Right lung (tissue), 5 donors: Measurements from ENCODE around the gene RNASE12. TPM values are rescaled to one million over a fixed set of nuclear protein-coding genes. Genes with fewer than 3 reads are reported as not detected.
"Not testable (repeated sequence)": the region's sequence is repeated elsewhere in the genome, so short reads cannot be mapped to it uniquely, and the experiment has no call there.

ENCODE experiments used
- DNase-seq, 2 donors: peaks; one replicate each; pipeline ENCODE4 v3.0.0-alpha.2; 2013
- polyA plus RNA-seq, 5 donors: library from polyadenylated mRNA; unstranded; fragments of 120-200 nt; gene quantifications; one replicate each; pipeline versions ENCODE4 v1.2.1 to v1.2.3, GENCODE V29; 2013; ENCODE audit warnings: inconsistent platforms in 1 of 5, low replicate concordance in 1 of 5; ENCODE audit not compliant: insufficient read length in 5 of 5, insufficient read depth in 1 of 5

Gene RNASE12
- polyA plus RNA-seq, 5 donors: not detected

DNA sequence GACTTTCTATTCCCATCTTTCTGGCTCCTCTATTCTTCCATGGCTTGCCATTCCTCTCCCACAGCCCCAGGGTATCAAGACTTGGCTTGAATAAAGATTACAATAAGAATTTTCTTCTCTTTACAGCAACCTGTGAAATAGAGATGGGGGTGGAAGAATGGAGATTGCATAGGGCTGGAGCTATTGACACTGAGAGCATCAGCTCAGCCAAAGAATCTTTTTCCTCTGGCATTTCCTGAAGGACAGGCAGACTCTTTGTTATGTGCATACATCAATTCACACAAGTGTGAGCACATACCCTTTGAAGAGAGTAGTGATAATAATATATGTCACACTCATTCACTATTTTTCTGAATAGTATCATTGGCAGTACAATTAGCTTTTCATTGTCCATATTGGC is 8.0 kb downstream of the RNASE12 start:
- no peak for DNase-seq

GRCh38 chr14:20580242-20580641 is 10.9 kb downstream of the RNASE12 start:
- DNase-seq: no peak

DNA sequence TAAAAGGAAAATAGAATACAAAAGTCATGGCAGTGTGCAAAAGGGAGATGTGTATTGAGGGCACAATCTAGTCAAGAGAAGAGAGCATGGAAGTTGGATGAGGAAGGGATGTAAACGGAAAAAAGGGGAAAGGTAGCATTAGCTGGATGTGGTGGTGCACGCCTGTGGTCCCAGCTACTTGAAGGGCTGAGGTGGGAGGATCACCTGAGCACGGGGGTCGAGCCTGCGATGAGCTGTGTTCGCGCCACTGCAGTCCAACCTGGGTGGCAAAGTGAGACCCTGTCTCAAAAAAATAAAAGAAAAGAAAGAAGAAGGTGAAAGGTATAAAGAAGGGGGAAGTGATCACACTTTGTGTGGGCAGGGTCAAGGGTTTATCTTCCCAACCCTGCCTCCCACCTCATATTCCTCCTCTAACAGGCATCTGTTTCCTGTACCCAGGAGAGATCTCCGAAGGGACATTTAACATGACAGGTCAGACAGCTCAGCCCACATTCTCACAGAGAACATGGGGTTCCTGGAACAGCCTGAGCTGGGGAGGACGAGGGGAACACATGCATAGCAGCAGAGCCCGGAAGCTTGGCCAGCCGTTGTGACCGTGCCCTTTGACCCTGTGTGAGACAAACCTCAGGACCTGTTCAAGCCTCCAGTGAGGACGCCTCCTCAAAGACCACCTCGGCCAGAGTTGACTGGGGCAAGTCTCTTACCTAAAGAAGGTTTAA is 12.2 kb downstream of the RNASE12 start:
- DNase-seq: no peak

- DNase-seq: no peak
Measured at GRCh38 chr14:20578325-20578724, 12.9 kb downstream of the RNASE12 start.

DNA sequence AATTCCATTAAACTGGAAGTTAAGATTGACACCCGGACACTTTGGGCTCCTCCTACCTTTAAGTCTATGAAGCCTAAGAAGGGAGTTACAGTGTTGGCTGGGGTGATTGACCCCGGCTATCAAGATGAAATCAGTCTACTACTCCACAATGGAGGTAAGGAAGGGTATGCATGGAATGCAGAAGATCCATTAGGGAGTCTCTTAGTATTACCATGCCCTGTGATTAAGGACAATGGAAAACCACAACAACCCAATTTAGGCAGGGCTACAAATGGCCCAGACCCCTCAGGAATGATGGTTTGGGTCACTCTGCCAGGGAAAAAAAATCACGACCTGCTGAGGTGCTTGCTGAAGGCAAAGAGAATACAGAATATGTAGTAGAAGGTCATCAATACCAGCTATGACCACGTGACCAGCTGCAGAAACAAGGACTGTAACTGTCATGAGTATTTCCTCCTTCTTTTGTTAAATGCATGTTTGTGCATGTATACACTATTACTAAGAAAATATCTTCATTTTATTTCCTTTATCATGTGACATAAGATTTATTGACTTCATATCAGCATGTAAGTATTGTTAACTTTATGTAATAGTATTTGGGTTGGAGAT is 18.7 kb downstream of the RNASE12 start:
- not testable (repeated sequence) for DNase-seq

DNA sequence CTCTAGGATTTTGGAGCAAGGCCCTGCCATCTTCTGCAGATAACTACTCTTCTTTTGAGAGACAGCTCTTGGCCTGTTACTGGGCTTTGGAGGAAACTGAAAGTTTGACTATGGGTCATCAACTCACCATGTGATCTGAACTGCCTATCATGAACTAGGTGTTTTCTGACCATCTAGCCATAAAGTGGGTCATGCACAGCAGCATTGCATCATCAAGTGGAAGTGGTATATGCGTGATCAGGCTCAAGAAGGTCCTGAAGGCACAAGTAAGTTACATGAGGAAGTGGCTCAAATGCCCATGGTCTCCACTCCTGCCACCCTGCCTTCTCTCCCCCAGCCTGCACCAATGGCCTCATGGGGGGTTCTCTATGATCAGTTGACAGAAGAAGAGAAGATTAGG is 20.5 kb downstream of the RNASE12 start:
- not testable (repeated sequence) for DNase-seq

- not testable (repeated sequence) for DNase-seq
Measured at GRCh38 chr14:20569865-20570264, 21.3 kb downstream of the RNASE12 start.

DNA sequence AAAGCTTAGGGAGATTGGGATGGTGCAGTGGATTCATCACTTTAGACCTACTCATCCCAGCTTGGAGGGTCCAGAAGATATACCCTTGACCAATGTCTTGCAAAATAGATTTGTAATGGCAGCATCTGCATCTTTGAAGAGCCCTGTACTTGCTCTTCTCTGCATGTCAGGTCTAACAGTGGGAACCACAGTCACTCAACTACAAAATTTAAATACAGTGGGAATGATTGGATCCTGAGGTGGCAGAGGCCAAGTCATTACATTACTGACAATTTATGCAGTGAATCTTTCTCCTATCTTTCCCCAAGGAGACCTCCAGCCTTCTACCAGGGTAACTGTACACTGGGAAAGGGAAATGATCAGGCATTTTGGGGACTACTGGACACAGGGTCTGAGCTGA is 22.1 kb downstream of the RNASE12 start:
- no peak for DNase-seq

GRCh38 chr14:20568393-20568792 is 22.8 kb downstream of the RNASE12 start:
- DNase-seq: no peak

- not testable (repeated sequence) for DNase-seq
Measured at GRCh38 chr14:20567199-20567598, 24.0 kb downstream of the RNASE12 start.

DNA sequence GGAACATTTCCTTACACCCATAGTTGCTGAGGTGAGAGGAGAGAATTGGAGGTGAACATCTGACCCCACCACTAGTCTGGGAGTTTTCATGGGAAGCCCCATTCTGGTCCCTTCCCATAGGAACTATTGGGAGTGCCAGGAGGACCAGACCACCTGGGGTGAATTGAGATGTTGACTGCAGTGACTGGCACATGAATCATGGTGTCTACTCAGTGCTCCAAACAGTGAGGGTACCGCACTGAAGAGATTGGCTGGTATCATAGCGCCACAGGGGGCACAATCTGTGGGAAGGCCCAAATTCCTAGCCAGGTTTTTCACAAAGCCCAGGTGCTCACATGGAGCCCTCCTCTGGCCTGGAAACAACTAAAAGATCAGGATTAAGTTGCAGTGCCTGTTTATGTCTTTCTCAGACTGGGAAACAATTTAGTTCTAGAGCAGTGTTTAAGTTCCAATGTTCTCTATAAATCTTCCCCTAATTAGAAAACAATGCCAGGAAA is 26.6 kb downstream of the RNASE12 start:
- no peak for DNase-seq

DNA sequence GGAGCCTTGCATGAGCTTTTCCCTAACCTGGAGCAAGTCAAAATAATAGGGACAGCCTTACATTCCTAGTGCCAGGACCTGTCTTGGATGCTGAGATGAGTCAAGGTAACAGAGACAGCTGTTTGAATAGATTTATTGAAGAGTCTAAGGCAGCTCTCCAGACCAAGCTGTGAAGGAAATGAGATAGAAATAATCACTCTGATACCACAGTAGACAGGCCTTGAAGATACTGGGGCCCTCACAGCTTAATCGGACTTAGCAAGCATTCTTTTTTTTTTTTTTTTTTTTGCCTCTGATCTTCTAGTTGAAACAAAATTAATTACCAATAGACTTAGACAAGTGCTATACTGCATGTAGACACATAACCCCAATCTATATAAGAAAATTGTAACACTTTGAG is 27.2 kb downstream of the RNASE12 start:
- no peak for DNase-seq

GRCh38 chr14:20560961-20561360 is 30.2 kb downstream of the RNASE12 start, which contains the start of gene RNASE9:
Gene RNASE9 (minus strand): TSS chr14:20561047.
- DNase-seq: no peak

DNA sequence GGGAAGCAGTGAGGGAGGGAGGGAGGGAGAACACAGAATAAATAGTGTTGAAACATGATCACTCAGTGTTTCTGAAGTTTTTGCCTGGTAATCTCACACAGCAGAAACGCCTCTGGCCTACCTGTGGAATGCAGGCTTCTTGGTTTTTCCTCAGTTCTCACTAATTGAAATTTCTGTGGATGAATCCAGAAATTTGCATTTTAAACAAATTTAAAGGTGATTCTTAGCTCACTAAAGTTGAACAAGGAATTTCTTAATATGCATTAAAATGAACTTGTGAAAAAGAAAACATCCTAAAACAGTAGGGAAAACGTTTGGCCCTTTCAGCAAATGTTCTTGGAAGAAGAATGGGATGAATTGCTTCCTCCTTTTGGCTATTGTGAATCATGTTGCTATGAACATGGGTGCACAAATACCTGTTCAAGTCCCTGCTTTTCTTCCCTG is 31.7 kb downstream of the RNASE12 start:
- no peak for DNase-seq

GRCh38 chr14:20557212-20557542 is 34.0 kb downstream of the RNASE12 start:
- DNase-seq: no peak

GRCh38 chr14:20556500-20557211 is 34.5 kb downstream of the RNASE12 start:
- no peak for DNase-seq

DNA sequence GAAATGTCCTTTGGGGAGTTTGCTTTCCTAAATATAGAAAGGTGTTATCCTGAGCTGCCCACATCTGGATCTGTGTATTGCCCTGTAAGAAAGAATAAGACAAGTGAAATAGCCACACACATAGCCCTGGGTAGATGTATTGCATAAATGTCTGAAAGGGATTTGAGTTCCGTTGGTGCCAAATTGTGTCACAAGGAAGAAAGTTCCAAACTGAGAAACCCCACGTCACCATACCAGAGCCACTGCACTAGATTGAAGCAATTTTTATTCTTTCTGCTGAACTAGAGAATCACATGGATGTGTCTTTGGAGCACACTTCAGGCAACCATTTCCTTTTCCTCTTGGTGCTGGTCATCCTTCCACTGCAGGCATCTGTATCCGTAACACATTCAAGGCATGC is 35.3 kb downstream of the RNASE12 start:
- DNase-seq: no peak

- no peak for DNase-seq
Measured at GRCh38 chr14:20553024-20553423, 38.2 kb downstream of the RNASE12 start.

GRCh38 chr14:20551606-20552005 is 39.6 kb downstream of the RNASE12 start:
- DNase-seq: no peak

GRCh38 chr14:20550926-20551325 is 40.2 kb downstream of the RNASE12 start:
- DNase-seq: no peak

GRCh38 chr14:20548414-20549158 is 42.6 kb downstream of the RNASE12 start:
- DNase-seq: no peak

- no peak for DNase-seq
Measured at GRCh38 chr14:20546877-20547276, 44.3 kb downstream of the RNASE12 start.
